NB4 (cell line): Measurements from ENCODE around the gene MTMR10.

Experiments used
- DNase-seq: peaks from one replicate; pipeline ENCODE4 v3.0.0; 2010; ENCODE audit warnings: low read depth
- H3K4me3 ChIP-seq: one replicate; pipeline ENCODE4 v1.5.1; 2011; ENCODE audit warnings: mild to moderate bottlenecking, low read depth, low read length, moderate library complexity
- CTCF ChIP-seq: IDR thresholded peaks from one replicate; pipeline ENCODE4 v1.5.1; 2012; ENCODE audit warnings: low read depth, low read length
- MAX ChIP-seq: IDR thresholded peaks from 2 replicates; pipeline ENCODE4 v1.6.1; 2011; ENCODE audit warnings: low read depth, low read length
- MYC ChIP-seq: IDR thresholded peaks from 2 replicates; pipeline ENCODE4 v1.6.1; 2011; ENCODE audit warnings: low read depth, low read length
- POLR2A ChIP-seq: IDR thresholded peaks from 2 replicates; pipeline ENCODE4 v1.6.1; 2011; ENCODE audit warnings: mild to moderate bottlenecking; ENCODE audit not compliant: insufficient read length; ENCODE audit errors: extremely low read depth

MTMR10 gene

GRCh38 chr15:30922480-30923311, 68.7 kb downstream of the MTMR10 start:
- TF ChIP-seq CTCF, result no peak
- TF ChIP-seq MYC, result no peak
- no peak for TF ChIP-seq MAX
- TF ChIP-seq POLR2A, result no peak
- no peak for DNase-seq
- H3K4me3 ChIP-seq, result no peak overlapping the region

GRCh38 chr15:30921781-30922479, 69.5 kb downstream of the MTMR10 start:
- no peak overlapping the region for H3K4me3 ChIP-seq
- TF ChIP-seq CTCF (no peak), POLR2A (no peak), MAX (no peak), MYC (no peak)
- no peak for DNase-seq

- TF ChIP-seq CTCF (no peak), MYC (no peak), POLR2A (no peak), MAX (no peak)
- no peak for DNase-seq
- H3K4me3 ChIP-seq, result no peak overlapping the region
These were observed 70.3 kb downstream of the MTMR10 start for GRCh38 chr15:30921106-30921505.

- DNase-seq, result no peak
- H3K4me3 ChIP-seq, result no peak overlapping the region
- TF ChIP-seq MAX (no peak), POLR2A (no peak), MYC (no peak), CTCF (no peak)
These were observed 71.4 kb downstream of the MTMR10 start for GRCh38 chr15:30919877-30920550.

GRCh38 chr15:30918366-30918765, 73.1 kb downstream of the MTMR10 start:
- no peak for TF ChIP-seq MYC
- TF ChIP-seq CTCF, result no peak
- no peak for TF ChIP-seq MAX
- no peak for TF ChIP-seq POLR2A
- H3K4me3 ChIP-seq, result no peak overlapping the region
- DNase-seq, result no peak
